ENCODE data around the gene WT1.

DNA sequence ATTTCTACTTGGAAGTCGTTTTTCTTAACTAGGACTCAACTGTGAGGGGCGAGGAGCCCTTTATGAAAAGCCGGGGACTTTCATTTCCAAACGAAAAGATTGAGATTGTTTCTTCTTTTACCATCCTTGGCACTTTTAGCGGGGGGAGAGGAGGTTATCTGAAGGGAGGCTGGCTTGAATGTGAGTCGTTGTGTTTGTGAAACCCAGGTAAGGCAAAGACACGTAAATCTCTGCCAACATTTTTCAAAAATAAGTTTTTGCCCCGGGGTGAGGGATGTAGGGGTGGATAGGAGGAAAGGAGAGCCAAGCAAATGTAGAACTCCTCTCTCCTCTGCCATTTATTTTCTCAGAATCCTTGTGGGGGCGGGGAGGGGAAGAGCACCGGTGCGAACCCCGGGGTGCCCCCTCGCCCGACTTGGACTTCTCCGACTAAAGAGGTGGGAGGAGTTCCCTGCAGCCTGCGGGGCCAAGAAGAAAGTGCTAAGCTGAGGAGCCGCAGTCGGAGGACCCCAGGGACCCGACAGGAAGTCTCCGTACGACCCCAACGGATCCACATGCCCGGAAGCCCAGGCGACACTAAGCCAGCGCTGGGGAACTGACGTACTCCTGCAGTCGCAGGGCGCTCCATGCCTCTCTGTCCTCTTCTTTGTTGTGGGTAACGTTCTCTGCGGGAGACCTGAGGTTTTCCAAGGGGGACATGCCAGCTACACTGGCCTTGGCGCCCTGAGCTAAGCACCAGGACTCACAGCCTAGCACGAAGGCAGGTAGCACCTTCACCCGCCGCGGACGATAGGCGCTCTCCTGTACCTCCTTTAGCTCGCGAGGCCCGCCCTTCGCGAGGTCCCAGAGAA is 2.4 kb upstream of the WT1 start:
- TF ChIP-seq, protein P1, sequence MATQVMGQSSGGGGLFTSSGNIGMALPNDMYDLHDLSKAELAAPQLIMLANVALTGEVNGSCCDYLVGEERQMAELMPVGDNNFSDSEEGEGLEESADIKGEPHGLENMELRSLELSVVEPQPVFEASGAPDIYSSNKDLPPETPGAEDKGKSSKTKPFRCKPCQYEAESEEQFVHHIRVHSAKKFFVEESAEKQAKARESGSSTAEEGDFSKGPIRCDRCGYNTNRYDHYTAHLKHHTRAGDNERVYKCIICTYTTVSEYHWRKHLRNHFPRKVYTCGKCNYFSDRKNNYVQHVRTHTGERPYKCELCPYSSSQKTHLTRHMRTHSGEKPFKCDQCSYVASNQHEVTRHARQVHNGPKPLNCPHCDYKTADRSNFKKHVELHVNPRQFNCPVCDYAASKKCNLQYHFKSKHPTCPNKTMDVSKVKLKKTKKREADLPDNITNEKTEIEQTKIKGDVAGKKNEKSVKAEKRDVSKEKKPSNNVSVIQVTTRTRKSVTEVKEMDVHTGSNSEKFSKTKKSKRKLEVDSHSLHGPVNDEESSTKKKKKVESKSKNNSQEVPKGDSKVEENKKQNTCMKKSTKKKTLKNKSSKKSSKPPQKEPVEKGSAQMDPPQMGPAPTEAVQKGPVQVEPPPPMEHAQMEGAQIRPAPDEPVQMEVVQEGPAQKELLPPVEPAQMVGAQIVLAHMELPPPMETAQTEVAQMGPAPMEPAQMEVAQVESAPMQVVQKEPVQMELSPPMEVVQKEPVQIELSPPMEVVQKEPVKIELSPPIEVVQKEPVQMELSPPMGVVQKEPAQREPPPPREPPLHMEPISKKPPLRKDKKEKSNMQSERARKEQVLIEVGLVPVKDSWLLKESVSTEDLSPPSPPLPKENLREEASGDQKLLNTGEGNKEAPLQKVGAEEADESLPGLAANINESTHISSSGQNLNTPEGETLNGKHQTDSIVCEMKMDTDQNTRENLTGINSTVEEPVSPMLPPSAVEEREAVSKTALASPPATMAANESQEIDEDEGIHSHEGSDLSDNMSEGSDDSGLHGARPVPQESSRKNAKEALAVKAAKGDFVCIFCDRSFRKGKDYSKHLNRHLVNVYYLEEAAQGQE (IDR thresholded peaks at IDR 0.05; ENCODE audit: borderline replicate concordance in 1 of 2, low read depth in 1 of 2, low read length in 2 of 2), result no peak
- TF ChIP-seq NCOA1 (CRISPR knock-in tag; IDR thresholded peaks at IDR 0.05) (no peak), PLRG1 (conservative IDR thresholded peaks at IDR 0.05) (no peak), ZNF549 (CRISPR knock-in tag; IDR thresholded peaks at IDR 0.05) (no peak), EHMT2 (IDR thresholded peaks at IDR 0.05; ENCODE audit: borderline replicate concordance, low read depth, low read length) (no peak), ZNF282 (IDR thresholded peaks at IDR 0.05; ENCODE audit: partially characterized antibody) (no peak), EP300 (IDR thresholded peaks at IDR 0.05; ENCODE audit: low read depth in 2 of 2, low read length in 2 of 2) (no peak), EP300 (CRISPR knock-in tag; IDR thresholded peaks at IDR 0.05; ENCODE audit: borderline replicate concordance) (no peak), EZH2 (conservative IDR thresholded peaks at IDR 0.05; ENCODE audit: low read depth, low read length) (no peak)

Measured in HepG2 (cell line).